Measurements from ENCODE around the gene CPZ. TPM values are rescaled to one million over a fixed set of nuclear protein-coding genes. Genes with fewer than 3 reads are reported as not detected.

Gene CPZ
- total RNA-seq, 1 donor from 2014 or later: not detected

DNA sequence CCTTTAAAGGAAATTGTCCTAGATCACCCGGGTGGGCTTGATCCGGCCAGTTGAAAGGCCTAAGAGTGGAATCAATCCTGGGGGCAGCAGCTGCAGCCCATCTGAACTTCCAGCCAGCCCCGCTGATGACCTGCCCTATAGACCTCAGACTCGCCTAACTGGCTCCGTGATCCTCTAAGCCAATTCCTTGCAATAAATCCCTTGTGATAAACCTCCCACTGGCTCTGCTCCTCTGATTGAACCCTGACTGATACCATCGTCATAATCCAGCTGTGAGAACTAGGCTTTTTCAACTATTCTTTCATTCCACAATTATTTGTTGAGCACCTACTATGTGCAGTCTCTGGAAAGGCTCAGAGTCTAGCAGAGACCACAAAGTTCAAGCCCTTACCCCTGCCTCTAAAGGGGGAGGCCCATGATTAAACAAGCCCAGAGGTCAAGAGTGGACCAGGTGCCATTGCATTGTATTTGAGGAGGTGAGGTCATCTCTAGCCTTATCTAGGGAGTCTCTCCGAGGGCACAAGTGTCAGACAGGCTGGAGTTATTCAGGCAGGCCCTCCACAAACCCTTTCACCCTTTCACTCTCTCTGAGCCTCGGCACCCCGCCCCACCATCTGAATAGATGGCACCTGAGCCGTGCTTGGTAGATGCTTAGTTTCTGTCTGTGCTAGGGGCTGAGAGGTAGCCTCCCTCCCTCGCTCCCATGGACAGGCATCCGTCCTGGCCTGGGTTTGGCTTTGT lies 32.9 kb upstream of the CPZ start:
- Histone ChIP-seq H3K4me2 (no peak overlapping the region), H3K79me2 (ENCODE audit: low read depth) (no peaks in the 10 kb centered on the region), H3K27ac (no peak overlapping the region), H3F3A (ENCODE audit: low read depth) (no peaks in the 10 kb centered on the region), H2AFZ (replicated peaks) (no peak overlapping the region), H3K4me1 (no peaks in the 10 kb centered on the region), H3K4me3 (no peak overlapping the region), H4K20me1 (ENCODE audit: low read depth) (no peaks in the 10 kb centered on the region), H3K9ac (no peak overlapping the region), H3K27me3 (no peaks in the 10 kb centered on the region), H3K36me3 (no peaks in the 10 kb centered on the region), H3K9me3 (ENCODE audit: low read depth) (no peaks in the 10 kb centered on the region)
- Mint-ChIP-seq H3K9me3 (no peaks in the 10 kb centered on the region), H3K27me3 (ENCODE audit: insufficient read depth, low read depth) (peaks cover 7% of the 10 kb centered on the region), H3K4me3 (no peak overlapping the region), H3K36me3 (no peaks in the 10 kb centered on the region), H3K4me1 (no peaks in the 10 kb centered on the region), H3K27ac (peak overlapping the region; percentile 25)
- TF ChIP-seq EZH2 (IDR thresholded peaks at IDR 0.05) (no peak), EZH2phosphoT487 (IDR thresholded peaks at IDR 0.05) (no peak)
- TF ChIP-seq, protein P1, sequence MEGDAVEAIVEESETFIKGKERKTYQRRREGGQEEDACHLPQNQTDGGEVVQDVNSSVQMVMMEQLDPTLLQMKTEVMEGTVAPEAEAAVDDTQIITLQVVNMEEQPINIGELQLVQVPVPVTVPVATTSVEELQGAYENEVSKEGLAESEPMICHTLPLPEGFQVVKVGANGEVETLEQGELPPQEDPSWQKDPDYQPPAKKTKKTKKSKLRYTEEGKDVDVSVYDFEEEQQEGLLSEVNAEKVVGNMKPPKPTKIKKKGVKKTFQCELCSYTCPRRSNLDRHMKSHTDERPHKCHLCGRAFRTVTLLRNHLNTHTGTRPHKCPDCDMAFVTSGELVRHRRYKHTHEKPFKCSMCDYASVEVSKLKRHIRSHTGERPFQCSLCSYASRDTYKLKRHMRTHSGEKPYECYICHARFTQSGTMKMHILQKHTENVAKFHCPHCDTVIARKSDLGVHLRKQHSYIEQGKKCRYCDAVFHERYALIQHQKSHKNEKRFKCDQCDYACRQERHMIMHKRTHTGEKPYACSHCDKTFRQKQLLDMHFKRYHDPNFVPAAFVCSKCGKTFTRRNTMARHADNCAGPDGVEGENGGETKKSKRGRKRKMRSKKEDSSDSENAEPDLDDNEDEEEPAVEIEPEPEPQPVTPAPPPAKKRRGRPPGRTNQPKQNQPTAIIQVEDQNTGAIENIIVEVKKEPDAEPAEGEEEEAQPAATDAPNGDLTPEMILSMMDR (IDR thresholded peaks at IDR 0.05): no peak
- DNase-seq (ENCODE audit: low spot score): no peak

DNA sequence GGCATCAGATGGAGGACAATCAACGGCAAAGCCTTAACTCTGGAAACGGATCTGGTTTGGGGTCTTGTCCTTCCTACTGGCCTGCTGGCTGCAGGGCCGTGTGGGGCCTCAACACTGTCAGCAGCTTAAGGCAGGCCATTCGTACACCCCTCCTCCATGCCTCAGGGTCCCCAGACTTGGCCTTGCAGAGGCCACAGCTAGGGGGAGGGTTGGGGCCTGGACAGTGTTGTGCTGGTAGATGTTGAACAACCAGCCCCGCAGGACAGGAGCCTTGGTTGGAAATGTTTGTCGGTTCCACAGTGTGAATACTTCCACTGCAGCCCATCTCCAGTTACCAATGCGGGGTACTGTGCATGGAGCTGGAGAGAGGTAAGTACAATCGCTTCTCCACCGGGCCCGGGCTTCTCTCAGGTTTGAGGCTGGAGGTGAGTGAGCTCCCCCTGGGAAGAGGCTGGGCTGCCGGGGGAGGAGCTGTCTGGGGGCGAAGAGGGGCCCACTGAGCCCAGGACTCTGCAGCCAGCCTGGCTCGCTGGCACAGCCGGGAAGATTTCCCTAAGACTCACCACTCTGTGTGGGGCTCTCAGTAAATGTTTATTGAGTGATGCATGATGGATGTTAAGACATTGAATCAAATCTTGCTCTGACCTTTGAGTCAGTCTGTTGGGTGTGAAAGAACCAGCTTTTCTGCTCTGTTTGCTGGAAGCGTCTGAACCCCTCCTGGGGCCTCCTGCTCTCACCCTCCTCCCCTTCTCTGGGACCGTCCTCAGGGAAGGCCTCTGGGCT lies 32.1 kb upstream of the CPZ start:
- Histone ChIP-seq H3K9ac (no peak overlapping the region), H3K4me3 (no peak overlapping the region), H3K9me3 (ENCODE audit: low read depth) (no peaks in the 10 kb centered on the region), H3K79me2 (ENCODE audit: low read depth) (no peaks in the 10 kb centered on the region), H4K20me1 (ENCODE audit: low read depth) (no peaks in the 10 kb centered on the region), H3K36me3 (no peaks in the 10 kb centered on the region), H3K27ac (no peak overlapping the region), H3F3A (ENCODE audit: low read depth) (no peaks in the 10 kb centered on the region), H3K4me2 (no peak overlapping the region), H2AFZ (replicated peaks) (peak overlapping the region; percentile 1), H3K4me1 (no peaks in the 10 kb centered on the region), H3K27me3 (no peaks in the 10 kb centered on the region)
- TF ChIP-seq EZH2 (IDR thresholded peaks at IDR 0.05) (no peak), EZH2phosphoT487 (IDR thresholded peaks at IDR 0.05) (no peak)
- TF ChIP-seq, protein P1 (IDR thresholded peaks at IDR 0.05): no peak
- Mint-ChIP-seq H3K36me3 (no peaks in the 10 kb centered on the region), H3K4me3 (no peak overlapping the region), H3K27ac (no peak overlapping the region), H3K27me3 (ENCODE audit: insufficient read depth, low read depth) (peaks cover 7% of the 10 kb centered on the region), H3K4me1 (no peaks in the 10 kb centered on the region), H3K9me3 (no peaks in the 10 kb centered on the region)
- no peak for DNase-seq (ENCODE audit: low spot score)

DNA sequence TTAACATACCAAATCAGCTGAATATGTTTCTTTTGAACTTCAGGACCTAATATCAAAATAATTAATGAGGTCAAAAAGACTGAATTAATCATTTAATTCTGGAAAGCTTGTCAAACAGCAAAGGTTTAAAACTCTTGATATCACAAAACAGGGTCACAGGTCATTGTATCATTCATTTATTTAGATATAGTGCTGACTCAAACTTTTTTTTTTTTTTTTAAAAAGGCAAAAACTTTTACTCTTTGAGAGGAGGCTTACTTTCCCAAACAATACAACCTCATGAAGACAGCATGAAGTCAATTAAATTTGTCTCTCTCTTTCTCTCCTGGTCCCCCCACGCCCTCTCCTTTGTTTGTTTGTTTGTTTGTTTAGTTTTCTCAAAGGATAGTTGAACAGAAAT lies 28.0 kb upstream of the CPZ start:
- no peaks in the 10 kb centered on the region for H3K36me3 Mint-ChIP-seq
- Histone ChIP-seq H3K9ac (no peak overlapping the region), H2AFZ (replicated peaks) (no peak overlapping the region), H3F3A (ENCODE audit: low read depth) (peaks cover 10% of the 10 kb centered on the region), H3K4me3 (no peak overlapping the region), H3K4me1 (peaks cover 6% of the 10 kb centered on the region), H3K27me3 (no peaks in the 10 kb centered on the region), H3K9me3 (ENCODE audit: low read depth) (no peaks in the 10 kb centered on the region), H3K27ac (no peak overlapping the region), H3K36me3 (no peaks in the 10 kb centered on the region), H3K4me2 (no peak overlapping the region), H3K79me2 (ENCODE audit: low read depth) (no peaks in the 10 kb centered on the region), H4K20me1 (ENCODE audit: low read depth) (no peaks in the 10 kb centered on the region)
- H3K9me3 Mint-ChIP-seq: no peaks in the 10 kb centered on the region
- H3K4me3 Mint-ChIP-seq: no peak overlapping the region
- H3K27ac Mint-ChIP-seq: no peak overlapping the region
- H3K4me1 Mint-ChIP-seq: no peaks in the 10 kb centered on the region
- TF ChIP-seq EZH2 (IDR thresholded peaks at IDR 0.05): no peak
- TF ChIP-seq EZH2phosphoT487 (IDR thresholded peaks at IDR 0.05): no peak
- TF ChIP-seq, protein P1 (IDR thresholded peaks at IDR 0.05): no peak
- DNase-seq (ENCODE audit: low spot score): no peak
- peaks cover 2% of the 10 kb centered on the region for H3K27me3 Mint-ChIP-seq (ENCODE audit: insufficient read depth, low read depth)
